Fibroblast of skin of scalp (primary cell): ENCODE measurements around the gene DHRS12.

Experiments
- DNase-seq: peaks from one replicate; pipeline ENCODE4 v3.0.0-alpha.2; 2013

Gene DHRS12

GRCh38 chr13:51724721-51725120 lies 79.2 kb downstream of the DHRS12 start:
- DNase-seq = no peak

GRCh38 chr13:51723529-51723928 lies 80.4 kb downstream of the DHRS12 start:
- DNase-seq = no peak

- no peak for DNase-seq
Observed at GRCh38 chr13:51721496-51721895, 82.5 kb downstream of the DHRS12 start.

GRCh38 chr13:51719394-51719793 lies 84.6 kb downstream of the DHRS12 start:
- no peak for DNase-seq
